GM21619 (cell line): ENCODE measurements around the gene ARMC6.
"Not testable (repeated sequence)": the region's sequence is repeated elsewhere in the genome, so short reads cannot be mapped to it uniquely, and the experiment has no call there.

ENCODE experiments used
- ATAC-seq: cut with Tn5 transposase; IDR thresholded peaks from one replicate; pipeline ENCODE4 v1.9.1; 2021; ENCODE audit not compliant: unreplicated experiment

The ARMC6 gene

GRCh38 chr19:19022380-19022961, 10.9 kb upstream of the ARMC6 start:
- ATAC-seq: no peak

- ATAC-seq: not testable (repeated sequence)
Measured at GRCh38 chr19:19023376-19023775, 10.0 kb upstream of the ARMC6 start.

GRCh38 chr19:19025861-19026260, 7.5 kb upstream of the ARMC6 start:
- no peak for ATAC-seq

GRCh38 chr19:19026299-19026971, 7.0 kb upstream of the ARMC6 start:
- no peak for ATAC-seq

GRCh38 chr19:19027228-19027627, 6.2 kb upstream of the ARMC6 start:
- no peak for ATAC-seq

GRCh38 chr19:19028526-19028925, 4.9 kb upstream of the ARMC6 start:
- ATAC-seq: no peak

GRCh38 chr19:19031891-19032290, 1.5 kb upstream of the ARMC6 start:
- no peak for ATAC-seq

- peak; percentile 33 for ATAC-seq
Measured at GRCh38 chr19:19032420-19033175, 805 bp upstream of the ARMC6 start.

GRCh38 chr19:19033176-19033425, 302 bp upstream of the ARMC6 start:
- no peak for ATAC-seq

GRCh38 chr19:19034204-19034624, 811 bp downstream of the ARMC6 start:
- ATAC-seq: no peak

- ATAC-seq: no peak
Measured at GRCh38 chr19:19039901-19040300, 6.5 kb downstream of the ARMC6 start.

GRCh38 chr19:19040417-19040816, 7.0 kb downstream of the ARMC6 start:
- ATAC-seq: no peak

GRCh38 chr19:19042732-19043280, 9.4 kb downstream of the ARMC6 start:
- ATAC-seq: no peak

GRCh38 chr19:19043481-19043880, 10.1 kb downstream of the ARMC6 start:
- no peak for ATAC-seq

- ATAC-seq: no peak
Measured at GRCh38 chr19:19043881-19044280, 10.5 kb downstream of the ARMC6 start.

GRCh38 chr19:19049406-19049805, 16.0 kb downstream of the ARMC6 start:
- ATAC-seq: no peak

GRCh38 chr19:19050104-19050503, 16.7 kb downstream of the ARMC6 start:
- ATAC-seq: no peak

GRCh38 chr19:19050731-19051130, 17.3 kb downstream of the ARMC6 start:
- no peak for ATAC-seq

- no peak for ATAC-seq
Measured at GRCh38 chr19:19051478-19052213, 18.2 kb downstream of the ARMC6 start.

- ATAC-seq: no peak
Measured at GRCh38 chr19:19052921-19053320, 19.5 kb downstream of the ARMC6 start.

- ATAC-seq: no peak
Measured at GRCh38 chr19:19053508-19054314, 20.3 kb downstream of the ARMC6 start.
